ENCODE data around the gene SRL.

- no peak for TF ChIP-seq BHLHE40 (IDR thresholded peaks at IDR 0.05; ENCODE audit: low read depth, low read length)
- TF ChIP-seq CTCF (conservative IDR thresholded peaks at IDR 0.05; ENCODE audit: low read depth, low read length) = no peak
- no peak for TF ChIP-seq FOS (IDR thresholded peaks at IDR 0.05; ENCODE audit: low read depth, low read length)
- TF ChIP-seq RFX5 (IDR thresholded peaks at IDR 0.05; ENCODE audit: low read depth, low read length) = no peak
- TF ChIP-seq RCOR1 (IDR thresholded peaks at IDR 0.05; ENCODE audit: insufficient replicate concordance, low read length) = no peak
Observed at GRCh38 chr16:4207683-4208340, 34.1 kb downstream of the SRL start.
